ENCODE measurements around the gene EIF4G1. TPM values are rescaled to one million over a fixed set of nuclear protein-coding genes. Genes with fewer than 3 reads are reported as not detected.

Gene EIF4G1
- total RNA-seq, 1 experiment from 2014 or later = 439 TPM

- DNase-seq = no peak
- Histone ChIP-seq H3K9me3 (no peaks in the 10 kb centered on the region), H3K36me3 (no peaks in the 10 kb centered on the region), H3K4me3 (no peak overlapping the region), H3K27me3 (peaks cover 15% of the 10 kb centered on the region)
Measured at GRCh38 chr3:184380627-184381260, 66.3 kb downstream of the EIF4G1 start.

- Histone ChIP-seq H3K27me3 (peaks cover 15% of the 10 kb centered on the region), H3K9me3 (no peaks in the 10 kb centered on the region), H3K4me3 (no peak overlapping the region), H3K36me3 (no peaks in the 10 kb centered on the region)
- DNase-seq = no peak
Measured at GRCh38 chr3:184381261-184382224, 67.1 kb downstream of the EIF4G1 start.

- H3K4me3 ChIP-seq = no peak overlapping the region
- peaks cover 13% of the 10 kb centered on the region for H3K27me3 ChIP-seq
- H3K9me3 ChIP-seq = no peaks in the 10 kb centered on the region
- no peak for DNase-seq
- H3K36me3 ChIP-seq = no peaks in the 10 kb centered on the region
Measured at GRCh38 chr3:184382326-184383032, 68.1 kb downstream of the EIF4G1 start.

- no peak for DNase-seq
- no peaks in the 10 kb centered on the region for H3K9me3 ChIP-seq
- no peak overlapping the region for H3K4me3 ChIP-seq
- H3K36me3 ChIP-seq = no peaks in the 10 kb centered on the region
- peaks cover 12% of the 10 kb centered on the region for H3K27me3 ChIP-seq
Measured at GRCh38 chr3:184383033-184383740, 68.8 kb downstream of the EIF4G1 start.

GRCh38 chr3:184384342-184384741, 69.9 kb downstream of the EIF4G1 start:
- no peaks in the 10 kb centered on the region for H3K36me3 ChIP-seq
- no peak overlapping the region for H3K4me3 ChIP-seq
- no peaks in the 10 kb centered on the region for H3K9me3 ChIP-seq
- H3K27me3 ChIP-seq = peaks cover 9% of the 10 kb centered on the region
- no peak for DNase-seq

Other genes with a start within 250 kb of the EIF4G1 start
- not detected in 2 replicates for gene HTR3E, start 217.5 kb upstream of the EIF4G1 start, total RNA-seq (2014; rRNA removed; shearing (Covaris generic); ENCODE audit: low replicate concordance)
- gene EIF2B5, start 179.2 kb upstream of the EIF4G1 start, total RNA-seq (2014; rRNA removed; shearing (Covaris generic); ENCODE audit: low replicate concordance) = 41.7 and 50.5 TPM in 2 replicates
- 20.8 and 42.6 TPM in 2 replicates for gene DVL3, start 159.2 kb upstream of the EIF4G1 start, total RNA-seq (2014; rRNA removed; shearing (Covaris generic); ENCODE audit: low replicate concordance)
- 688 and 946 TPM in 2 replicates for gene AP2M1, start 139.8 kb upstream of the EIF4G1 start, total RNA-seq (2014; rRNA removed; shearing (Covaris generic); ENCODE audit: low replicate concordance)
- gene ABCF3, start 128.4 kb upstream of the EIF4G1 start, total RNA-seq (2014; rRNA removed; shearing (Covaris generic); ENCODE audit: low replicate concordance) = 65.3 and 79.4 TPM in 2 replicates
- not detected in 2 replicates for gene VWA5B2, start 85.0 kb upstream of the EIF4G1 start, total RNA-seq (2014; rRNA removed; shearing (Covaris generic); ENCODE audit: low replicate concordance)
- 57.2 and 59.0 TPM in 2 replicates for gene ALG3, start 65.6 kb upstream of the EIF4G1 start, total RNA-seq (2014; rRNA removed; shearing (Covaris generic); ENCODE audit: low replicate concordance)
- 5.2 and 16.0 TPM in 2 replicates for gene EEF1AKMT4, start 64.9 kb upstream of the EIF4G1 start, total RNA-seq (2014; rRNA removed; shearing (Covaris generic); ENCODE audit: low replicate concordance)
- not detected in 2 replicates for gene CAMK2N2, start 53.1 kb upstream of the EIF4G1 start, total RNA-seq (2014; rRNA removed; shearing (Covaris generic); ENCODE audit: low replicate concordance)
- not detected in 2 replicates for gene ECE2, start 38.6 kb upstream of the EIF4G1 start, total RNA-seq (2014; rRNA removed; shearing (Covaris generic); ENCODE audit: low replicate concordance)
- 1,179 and 1,305 TPM in 2 replicates for gene PSMD2, start 15.4 kb upstream of the EIF4G1 start, total RNA-seq (2014; rRNA removed; shearing (Covaris generic); ENCODE audit: low replicate concordance)
- gene FAM131A, start 23.0 kb downstream of the EIF4G1 start, total RNA-seq (2014; rRNA removed; shearing (Covaris generic); ENCODE audit: low replicate concordance) = 4.8 and 8.8 TPM in 2 replicates
- 2.6 and 2.9 TPM in 2 replicates for gene CLCN2, start 47.0 kb downstream of the EIF4G1 start, total RNA-seq (2014; rRNA removed; shearing (Covaris generic); ENCODE audit: low replicate concordance)
- gene POLR2H, start 47.1 kb downstream of the EIF4G1 start, total RNA-seq (2014; rRNA removed; shearing (Covaris generic); ENCODE audit: low replicate concordance) = 138 and 139 TPM in 2 replicates
- gene THPO, start 63.6 kb downstream of the EIF4G1 start, total RNA-seq (2014; rRNA removed; shearing (Covaris generic); ENCODE audit: low replicate concordance) = not detected in 2 replicates
- 0.03 TPM in 1 of 2 replicates, not detected in the other for gene CHRD, start 65.4 kb downstream of the EIF4G1 start, total RNA-seq (2014; rRNA removed; shearing (Covaris generic); ENCODE audit: low replicate concordance)
- 1.8 and 8.7 TPM in 2 replicates for gene EPHB3, start 247.2 kb downstream of the EIF4G1 start, total RNA-seq (2014; rRNA removed; shearing (Covaris generic); ENCODE audit: low replicate concordance)